ENCODE measurements around the gene GNAT3. TPM values are rescaled to one million over a fixed set of nuclear protein-coding genes. Genes with fewer than 3 reads are reported as not detected.

Gene GNAT3
- total and polyA plus RNA-seq, 4 donors, result not detected

GRCh38 chr7:80463272-80463920 is 48.5 kb downstream of the GNAT3 start:
- Histone ChIP-seq H3K9ac (ENCODE audit: low read depth in 1 of 2, low read length in 2 of 2) (no peak overlapping the region), H3K9me3 (ENCODE audit: control insufficient read depth in 4 of 4, low read length in 3 of 4) (no peaks in the 10 kb centered on the region), H3K4me3 (ENCODE audit: low read depth in 1 of 3, low read length in 3 of 3) (no peak overlapping the region), H3K27ac (ENCODE audit: low read depth in 1 of 2, low read length in 2 of 2) (no peak overlapping the region), H3K36me3 (ENCODE audit: control insufficient read depth in 4 of 4, insufficient read depth in 3 of 4, low read depth in 1 of 4, low read length in 3 of 4) (no peaks in the 10 kb centered on the region), H3K27me3 (ENCODE audit: control insufficient read depth in 4 of 4, insufficient read depth in 4 of 4, low read length in 3 of 4) (no peaks in the 10 kb centered on the region), H3K4me1 (ENCODE audit: control insufficient read depth in 4 of 4, insufficient read depth in 4 of 4, low read length in 3 of 4) (peaks cover 0 to 1% (median 0%) of the 10 kb centered on the region in 4 donors)
- DNase-seq (ENCODE audit: low spot score), result no peak
- WGBS, result 71% methylated on average over 4 of the region's 4 CpGs
- TF ChIP-seq EGR1 (IDR thresholded peaks at IDR 0.05; ENCODE audit: low read depth in 2 of 2), result no peak
- TF ChIP-seq HNF4G (IDR thresholded peaks at IDR 0.05), result no peak
- no peak for TF ChIP-seq CTCF (IDR thresholded peaks at IDR 0.05; ENCODE audit: low read depth, low read length, missing input control)
- no peak for TF ChIP-seq RXRA (IDR thresholded peaks at IDR 0.05)
- no peak for TF ChIP-seq ATF3 (IDR thresholded peaks at IDR 0.05)
- TF ChIP-seq JUND (IDR thresholded peaks at IDR 0.05), result no peak
- TF ChIP-seq RAD21 (IDR thresholded peaks at IDR 0.05), result no peak
- TF ChIP-seq SP1 (IDR thresholded peaks at IDR 0.05), result no peak
- TF ChIP-seq MAX (IDR thresholded peaks at IDR 0.05), result no peak
- TF ChIP-seq FOXA1 (IDR thresholded peaks at IDR 0.05), result no peak
- no peak for TF ChIP-seq ZBTB33 (IDR thresholded peaks at IDR 0.05)
- TF ChIP-seq TAF1 (conservative IDR thresholded peaks at IDR 0.05), result no peak
- TF ChIP-seq FOXA2 (IDR thresholded peaks at IDR 0.05), result no peak
- TF ChIP-seq NR2F2 (IDR thresholded peaks at IDR 0.05), result no peak
- no peak for TF ChIP-seq GABPA (IDR thresholded peaks at IDR 0.05 in 1 of 2, conservative IDR thresholded peaks at IDR 0.05 in 1 of 2)
- no peak for TF ChIP-seq YY1 (IDR thresholded peaks at IDR 0.05)
- TF ChIP-seq REST (IDR thresholded peaks at IDR 0.05), result no peak

All from liver (tissue), 9 donors.